GM12891 (cell line): ENCODE measurements around the gene CCDC182.

Source experiments
- PAX5 ChIP-seq: IDR thresholded peaks from 2 replicates; pipeline ENCODE4 v1.6.1; 2011; ENCODE audit warnings: low read length, moderate library complexity, mild to moderate bottlenecking; ENCODE audit not compliant: insufficient read depth, severe bottlenecking
- POLR2A ChIP-seq: IDR thresholded peaks from 2 replicates; pipeline ENCODE4 v1.6.1; 2011; ENCODE audit warnings: low read depth, low read length, control low read depth
- POLR2AphosphoS5 ChIP-seq: IDR thresholded peaks from 2 replicates; pipeline ENCODE4 v1.6.1; 2011; ENCODE audit warnings: low read depth, low read length, control low read depth
- POU2F2 ChIP-seq: IDR thresholded peaks from 2 replicates; pipeline ENCODE4 v1.6.1; 2011; ENCODE audit warnings: low read depth, mild to moderate bottlenecking, control low read depth, low read length, moderate library complexity
- SPI1 ChIP-seq: IDR thresholded peaks from 2 replicates; pipeline ENCODE4 v1.6.1; 2011; ENCODE audit warnings: low read depth, low read length, control low read depth
- TAF1 ChIP-seq: IDR thresholded peaks from 2 replicates; pipeline ENCODE4 v1.6.1; 2011; ENCODE audit warnings: low read depth, low read length, control low read depth

DNA sequence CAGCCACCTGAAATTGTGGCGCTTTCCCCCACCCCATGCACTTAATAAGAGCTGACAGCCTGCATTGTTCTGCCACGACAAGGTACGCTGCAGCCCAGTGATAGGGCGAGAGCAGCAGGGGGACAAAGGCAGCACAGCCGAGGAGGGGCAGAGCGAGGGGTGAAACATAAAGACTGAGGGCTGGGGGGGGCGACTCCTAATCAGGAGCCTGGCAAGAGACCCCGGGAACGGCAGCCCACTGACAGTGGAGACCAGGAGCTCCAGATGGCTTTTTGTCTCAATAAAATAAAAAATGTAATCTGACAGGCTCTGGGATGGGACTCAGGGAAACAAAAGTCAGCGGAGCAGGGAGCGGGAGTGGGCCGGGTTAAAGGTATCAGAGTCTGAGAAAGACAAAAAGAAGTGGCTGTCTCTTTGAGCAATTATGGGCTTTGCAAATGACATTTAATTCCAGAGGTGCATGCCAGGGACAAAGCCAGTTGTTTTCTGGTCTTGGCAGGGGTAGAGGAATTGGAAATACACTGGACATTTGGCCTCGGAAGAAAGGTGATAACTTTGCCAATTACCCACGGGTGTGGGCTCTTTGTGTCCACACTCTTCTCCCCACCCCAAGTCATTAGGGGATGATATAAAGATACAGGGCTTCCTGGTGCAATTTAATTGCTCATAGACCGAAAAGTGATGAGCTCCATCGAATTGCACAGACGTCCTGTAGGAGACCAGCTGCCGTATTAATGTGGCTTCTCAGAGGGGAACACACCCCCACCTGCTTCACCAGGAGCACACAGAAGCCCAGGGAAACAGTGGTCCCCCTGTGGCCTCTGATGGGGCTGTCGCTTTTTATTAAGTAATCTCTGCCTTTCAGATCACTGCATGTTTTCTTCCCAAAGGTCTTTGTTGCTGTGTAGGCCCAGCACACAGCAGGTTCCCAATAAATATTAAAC is 17.6 kb upstream of the CCDC182 start:
- TF ChIP-seq SPI1 (no peak), TAF1 (no peak), POLR2A (no peak), POLR2AphosphoS5 (no peak), PAX5 (no peak), POU2F2 (no peak)
